ENCODE measurements around the gene KIF6. TPM values are rescaled to one million over a fixed set of nuclear protein-coding genes. Genes with fewer than 3 reads are reported as not detected.

Gene KIF6
- total and polyA plus RNA-seq, 7 experiments from 2014 or later, result 0.75 TPM; not detected in 6

DNA sequence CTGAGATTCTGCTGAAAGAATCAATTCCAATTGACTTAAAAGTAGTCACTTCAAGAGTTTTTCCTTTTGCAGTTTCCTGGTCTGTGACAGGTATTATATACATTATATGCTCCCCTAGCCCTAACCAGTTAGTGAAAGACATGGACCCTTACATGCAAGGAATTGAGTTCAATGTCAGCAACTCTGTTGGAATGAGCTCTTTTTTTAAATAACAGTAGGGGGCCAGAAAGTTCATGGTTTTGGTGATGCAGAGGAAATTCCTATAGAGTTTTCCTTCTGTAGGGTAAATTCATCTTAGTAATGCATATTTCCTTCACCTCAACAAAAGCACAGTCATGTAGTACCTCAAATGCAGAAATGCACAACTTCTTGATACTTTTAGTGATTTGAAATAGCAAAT lies 172.2 kb downstream of the KIF6 start:
- peaks cover 14 to 39% (median 32%) of the 10 kb centered on the region in 5 donors for H3K27me3 Mint-ChIP-seq
- no peaks in the 10 kb centered on the region for H3K9me3 ChIP-seq (ENCODE audit: control insufficient read depth in 2 of 3, low read length in 3 of 3)

DNA sequence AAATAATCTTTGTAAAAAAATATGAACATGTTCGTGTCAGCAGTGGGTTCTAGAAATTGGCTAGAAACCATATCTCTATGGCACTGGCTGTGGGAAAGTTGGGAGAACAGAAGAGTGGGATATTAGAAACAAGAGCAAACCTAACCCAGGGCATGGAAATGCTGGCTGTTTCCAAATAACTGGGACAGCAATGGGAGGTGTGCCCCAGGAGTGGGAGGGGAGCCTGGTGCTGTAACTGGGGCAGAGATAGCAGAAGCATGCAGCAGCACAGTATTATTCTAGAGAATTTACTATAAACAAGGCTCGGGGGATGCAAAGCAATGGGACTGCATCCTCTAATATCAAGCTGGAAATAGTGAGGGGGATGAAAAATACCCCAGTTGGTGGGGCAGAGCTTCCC lies 175.0 kb downstream of the KIF6 start:
- H3K9me3 ChIP-seq (ENCODE audit: control insufficient read depth in 2 of 3, low read length in 3 of 3), result no peaks in the 10 kb centered on the region
- Mint-ChIP-seq H3K4me3 (no peak overlapping the region), H3K27me3 (peaks cover 12 to 45% (median 32%) of the 10 kb centered on the region in 5 donors), H3K36me3 (no peaks in the 10 kb centered on the region), H3K4me1 (no peaks in the 10 kb centered on the region), H3K9me3 (peaks cover 0 to 1% (median 0%) of the 10 kb centered on the region in 11 donors), H3K27ac (no peak overlapping the region)
- CTCF ChIA-PET, result interaction anchor here (0.8 kb wide), 1 partner anchor 10 kb away, joined by 4 read pairs; no protein-coding TSS in a partner anchor
- H3K27me3 ChIP-seq (ENCODE audit: control insufficient read depth in 2 of 2, insufficient read depth in 2 of 2, low read length in 2 of 2), result no peaks in the 10 kb centered on the region
- H3K36me3 ChIP-seq (ENCODE audit: control insufficient read depth in 2 of 3, insufficient read depth in 3 of 3, low read length in 3 of 3), result no peaks in the 10 kb centered on the region
- no peaks in the 10 kb centered on the region for H3K4me1 ChIP-seq (ENCODE audit: control insufficient read depth in 2 of 2, insufficient read depth in 2 of 2, low read length in 2 of 2)
- ATAC-seq (no peak), DNase-seq (no peak)
- POLR2A ChIA-PET, result no interaction called here
- intact Hi-C loops (cut with micrococcal nuclease), result no loop called here
- H3K4me3 ChIP-seq (ENCODE audit: low read length), result no peak overlapping the region
- H3K27ac ChIP-seq (ENCODE audit: low read depth, low read length), result no peak overlapping the region

More for the DNA sequence above, 172.2 kb downstream of the KIF6 start:
- DNase-seq (no peak), ATAC-seq (no peak)
- intact Hi-C loops (cut with micrococcal nuclease), result no loop called here
- Mint-ChIP-seq H3K4me1 (no peaks in the 10 kb centered on the region), H3K36me3 (no peaks in the 10 kb centered on the region), H3K9me3 (no peaks in the 10 kb centered on the region), H3K27ac (no peak overlapping the region), H3K4me3 (no peak overlapping the region)
- no peaks in the 10 kb centered on the region for H3K36me3 ChIP-seq (ENCODE audit: control insufficient read depth in 2 of 3, insufficient read depth in 3 of 3, low read length in 3 of 3)
- ChIA-PET CTCF (no interaction called here), POLR2A (no interaction called here)
- H3K4me1 ChIP-seq (ENCODE audit: control insufficient read depth in 2 of 2, insufficient read depth in 2 of 2, low read length in 2 of 2), result no peaks in the 10 kb centered on the region
- H3K27me3 ChIP-seq (ENCODE audit: control insufficient read depth in 2 of 2, insufficient read depth in 2 of 2, low read length in 2 of 2), result no peaks in the 10 kb centered on the region
- H3K27ac ChIP-seq (ENCODE audit: low read depth, low read length), result no peak overlapping the region
- H3K4me3 ChIP-seq (ENCODE audit: low read length), result no peak overlapping the region

GRCh38 chr6:39546731-39547130 lies 178.5 kb downstream of the KIF6 start:
- no peak overlapping the region for H3K27ac ChIP-seq (ENCODE audit: low read depth, low read length)
- intact Hi-C loops (cut with micrococcal nuclease), result no loop called here
- H3K36me3 ChIP-seq (ENCODE audit: control insufficient read depth in 2 of 3, insufficient read depth in 3 of 3, low read length in 3 of 3), result no peaks in the 10 kb centered on the region
- no peaks in the 10 kb centered on the region for H3K4me1 Mint-ChIP-seq
- peaks cover 0 to 1% (median 0%) of the 10 kb centered on the region in 11 donors for H3K9me3 Mint-ChIP-seq
- no peak overlapping the region for H3K4me3 Mint-ChIP-seq
- H3K27ac Mint-ChIP-seq, result no peak overlapping the region
- H3K27me3 ChIP-seq (ENCODE audit: control insufficient read depth in 2 of 2, insufficient read depth in 2 of 2, low read length in 2 of 2), result no peaks in the 10 kb centered on the region
- CTCF ChIA-PET, result no interaction called here
- peaks cover 15 to 40% (median 21%) of the 10 kb centered on the region in 5 donors for H3K27me3 Mint-ChIP-seq
- ATAC-seq (no peak), DNase-seq (no peak)
- no peaks in the 10 kb centered on the region for H3K36me3 Mint-ChIP-seq
- no peak overlapping the region for H3K4me3 ChIP-seq (ENCODE audit: low read length)
- H3K9me3 ChIP-seq (ENCODE audit: control insufficient read depth in 2 of 3, low read length in 3 of 3), result no peaks in the 10 kb centered on the region
- H3K4me1 ChIP-seq (ENCODE audit: control insufficient read depth in 2 of 2, insufficient read depth in 2 of 2, low read length in 2 of 2), result no peaks in the 10 kb centered on the region
- POLR2A ChIA-PET, result no interaction called here

GRCh38 chr6:39543950-39544349 lies 181.3 kb downstream of the KIF6 start:
- Histone ChIP-seq H3K9me3 (ENCODE audit: control insufficient read depth in 2 of 3, low read length in 3 of 3) (no peaks in the 10 kb centered on the region), H3K4me3 (ENCODE audit: low read length) (no peak overlapping the region), H3K4me1 (ENCODE audit: control insufficient read depth in 2 of 2, insufficient read depth in 2 of 2, low read length in 2 of 2) (no peaks in the 10 kb centered on the region), H3K27ac (ENCODE audit: low read depth, low read length) (no peak overlapping the region), H3K36me3 (ENCODE audit: control insufficient read depth in 2 of 3, insufficient read depth in 3 of 3, low read length in 3 of 3) (no peaks in the 10 kb centered on the region), H3K27me3 (ENCODE audit: control insufficient read depth in 2 of 2, insufficient read depth in 2 of 2, low read length in 2 of 2) (no peaks in the 10 kb centered on the region)
- no peak for DNase-seq
- Mint-ChIP-seq H3K4me1 (no peaks in the 10 kb centered on the region), H3K27ac (no peak overlapping the region), H3K4me3 (no peak overlapping the region), H3K36me3 (no peaks in the 10 kb centered on the region), H3K27me3 (peaks cover 7 to 23% (median 16%) of the 10 kb centered on the region in 5 donors), H3K9me3 (peaks cover 0 to 8% (median 0%) of the 10 kb centered on the region in 11 donors)
- CTCF ChIA-PET, result no interaction called here
- ATAC-seq, result no peak
- POLR2A ChIA-PET, result no interaction called here
- intact Hi-C loops (cut with micrococcal nuclease), result no loop called here

GRCh38 chr6:39543095-39543494 lies 182.1 kb downstream of the KIF6 start:
- peaks cover 0 to 8% (median 0%) of the 10 kb centered on the region in 11 donors for H3K9me3 Mint-ChIP-seq
- ChIA-PET CTCF (no interaction called here), POLR2A (no interaction called here)
- intact Hi-C loops (cut with micrococcal nuclease), result no loop called here
- no peak overlapping the region for H3K4me3 Mint-ChIP-seq
- DNase-seq (no peak), ATAC-seq (no peak)
- H3K27ac Mint-ChIP-seq, result no peak overlapping the region
- no peak overlapping the region for H3K4me3 ChIP-seq (ENCODE audit: low read length)
- H3K36me3 ChIP-seq (ENCODE audit: control insufficient read depth in 2 of 3, insufficient read depth in 3 of 3, low read length in 3 of 3), result no peaks in the 10 kb centered on the region
- H3K9me3 ChIP-seq (ENCODE audit: control insufficient read depth in 2 of 3, low read length in 3 of 3), result no peaks in the 10 kb centered on the region
- peaks cover 7 to 19% (median 16%) of the 10 kb centered on the region in 5 donors for H3K27me3 Mint-ChIP-seq
- no peaks in the 10 kb centered on the region for H3K4me1 Mint-ChIP-seq
- no peaks in the 10 kb centered on the region for H3K27me3 ChIP-seq (ENCODE audit: control insufficient read depth in 2 of 2, insufficient read depth in 2 of 2, low read length in 2 of 2)
- H3K36me3 Mint-ChIP-seq, result no peaks in the 10 kb centered on the region
- no peaks in the 10 kb centered on the region for H3K4me1 ChIP-seq (ENCODE audit: control insufficient read depth in 2 of 2, insufficient read depth in 2 of 2, low read length in 2 of 2)
- no peak overlapping the region for H3K27ac ChIP-seq (ENCODE audit: low read depth, low read length)

- CTCF ChIA-PET, result no interaction called here
- H3K9me3 Mint-ChIP-seq, result peaks cover 0 to 8% (median 0%) of the 10 kb centered on the region in 11 donors
- no peak for ATAC-seq
Measured at GRCh38 chr6:39540454-39540853, 184.8 kb downstream of the KIF6 start.

GRCh38 chr6:39530201-39530759 lies 194.9 kb downstream of the KIF6 start:
- peaks cover 7 to 60% (median 44%) of the 10 kb centered on the region in 5 donors for H3K27me3 Mint-ChIP-seq
- peaks cover 0 to 7% (median 3%) of the 10 kb centered on the region in 11 donors for H3K9me3 Mint-ChIP-seq
- no peak overlapping the region for H3K4me3 ChIP-seq (ENCODE audit: low read length)
- H3K4me1 ChIP-seq (ENCODE audit: control insufficient read depth in 2 of 2, insufficient read depth in 2 of 2, low read length in 2 of 2), result no peaks in the 10 kb centered on the region
- no peaks in the 10 kb centered on the region for H3K27me3 ChIP-seq (ENCODE audit: control insufficient read depth in 2 of 2, insufficient read depth in 2 of 2, low read length in 2 of 2)
- H3K27ac Mint-ChIP-seq, result no peak overlapping the region
- H3K36me3 ChIP-seq (ENCODE audit: control insufficient read depth in 2 of 3, insufficient read depth in 3 of 3, low read length in 3 of 3), result no peaks in the 10 kb centered on the region
- H3K4me1 Mint-ChIP-seq, result peaks cover 0 to 4% (median 0%) of the 10 kb centered on the region in 7 donors
- POLR2A ChIA-PET, result no interaction called here
- DNase-seq (no peak), ATAC-seq (no peak)
- intact Hi-C loops (cut with micrococcal nuclease), result no loop called here
- H3K4me3 Mint-ChIP-seq, result no peak overlapping the region
- no peaks in the 10 kb centered on the region for H3K9me3 ChIP-seq (ENCODE audit: control insufficient read depth in 2 of 3, low read length in 3 of 3)
- CTCF ChIA-PET, result no interaction called here
- no peaks in the 10 kb centered on the region for H3K36me3 Mint-ChIP-seq
- no peak overlapping the region for H3K27ac ChIP-seq (ENCODE audit: low read depth, low read length)

More at GRCh38 chr6:39540454-39540853, 184.8 kb downstream of the KIF6 start:
- no peaks in the 10 kb centered on the region for H3K4me1 Mint-ChIP-seq
- Histone ChIP-seq H3K27me3 (ENCODE audit: control insufficient read depth in 2 of 2, insufficient read depth in 2 of 2, low read length in 2 of 2) (no peaks in the 10 kb centered on the region), H3K4me3 (ENCODE audit: low read length) (no peak overlapping the region), H3K4me1 (ENCODE audit: control insufficient read depth in 2 of 2, insufficient read depth in 2 of 2, low read length in 2 of 2) (no peaks in the 10 kb centered on the region), H3K9me3 (ENCODE audit: control insufficient read depth in 2 of 3, low read length in 3 of 3) (no peaks in the 10 kb centered on the region), H3K27ac (ENCODE audit: low read depth, low read length) (no peak overlapping the region), H3K36me3 (ENCODE audit: control insufficient read depth in 2 of 3, insufficient read depth in 3 of 3, low read length in 3 of 3) (no peaks in the 10 kb centered on the region)
- intact Hi-C loops (cut with micrococcal nuclease), result no loop called here
- no peak overlapping the region for H3K4me3 Mint-ChIP-seq
- POLR2A ChIA-PET, result no interaction called here
- H3K36me3 Mint-ChIP-seq, result no peaks in the 10 kb centered on the region
- H3K27ac Mint-ChIP-seq, result no peak overlapping the region
- DNase-seq, result no peak
- H3K27me3 Mint-ChIP-seq, result peaks cover 3 to 7% (median 5%) of the 10 kb centered on the region in 5 donors

Measured in naive thymus-derived CD4-positive, alpha-beta T cell (primary cell).